ENCODE data around the gene CCDC188. TPM values are rescaled to one million over a fixed set of nuclear protein-coding genes. Genes with fewer than 3 reads are reported as not detected.

CCDC188 gene
- total and polyA plus RNA-seq, 9 of the 15 experiments (the other 6 are each of a cell fraction or from before 2014, with no cell fraction given), result not detected

- TF ChIP-seq JUND (IDR thresholded peaks at IDR 0.05; ENCODE audit: borderline replicate concordance, low read depth, low read length) (peak; percentile 63), JUND (tag; IDR thresholded peaks at IDR 0.05; ENCODE audit: borderline replicate concordance, low read depth, low read length) (no peak), HBP1 (CRISPR knock-in tag; IDR thresholded peaks at IDR 0.05) (0 out of 2 replicates have a peak, but pooled peaks have one; percentile 45), ZBTB17 (CRISPR knock-in tag; IDR thresholded peaks at IDR 0.05) (0 out of 2 replicates have a peak, but pooled peaks have one; percentile 29), ZNF24 (IDR thresholded peaks at IDR 0.05) (peak; percentile 49; the same call in 1 of the 2 replicates), ZNF174 (CRISPR knock-in tag; IDR thresholded peaks at IDR 0.05) (no peak), ZNF695 (CRISPR knock-in tag; IDR thresholded peaks at IDR 0.05) (peak; percentile 80; the same call in 1 of the 2 replicates), TGIF2 (CRISPR knock-in tag; IDR thresholded peaks at IDR 0.05) (no peak), SP2 (IDR thresholded peaks at IDR 0.05; ENCODE audit: extremely low read depth, low read depth, low read length, poor library complexity, severe bottlenecking) (peak; percentile 31), VEZF1 (CRISPR knock-in tag; IDR thresholded peaks at IDR 0.05) (peak; percentile 95), ZKSCAN3 (CRISPR knock-in tag; IDR thresholded peaks at IDR 0.05) (no peak), ZC3H4 (CRISPR knock-in tag; IDR thresholded peaks at IDR 0.05; ENCODE audit: borderline replicate concordance) (no peak), TRIM25 (IDR thresholded peaks at IDR 0.05; ENCODE audit: borderline replicate concordance) (no peak), NR1H2 (CRISPR knock-in tag; IDR thresholded peaks at IDR 0.05) (no peak)
Observed at GRCh38 chr22:20130731-20131596, 19.9 kb downstream of the CCDC188 start (continued).
